Upper lobe of left lung (tissue), 4 donors: ENCODE results near the gene PARD3B.

Experiments used
- EP300 ChIP-seq, 4 donors: sonication (generic); formaldehyde crosslinking; IDR thresholded peaks; one replicate each; pipeline ENCODE4 v1.5.1; 2017; ENCODE audit warnings: antibody characterized with exemption in 4 of 4, control low read depth in 2 of 4
- POLR2A ChIP-seq, 4 donors: fragments of 450-650 bp; IDR thresholded peaks; one replicate each; pipeline ENCODE4 v1.5.1; 2016 to 2017; ENCODE audit warnings: antibody characterized with exemption in 4 of 4, mild to moderate bottlenecking in 2 of 4
- TF ChIP-seq, protein P1 (sequence below), 6 experiments: fragments of 450-650 bp in 4 of 6; fragments of 200-600 bp in 2 of 6; sonication (generic) in 2 of 6; IDR thresholded peaks; one replicate each; pipeline ENCODE4 v1.5.1; 2016 to 2019; ENCODE audit warnings: antibody characterized with exemption in 6 of 6

DNA sequence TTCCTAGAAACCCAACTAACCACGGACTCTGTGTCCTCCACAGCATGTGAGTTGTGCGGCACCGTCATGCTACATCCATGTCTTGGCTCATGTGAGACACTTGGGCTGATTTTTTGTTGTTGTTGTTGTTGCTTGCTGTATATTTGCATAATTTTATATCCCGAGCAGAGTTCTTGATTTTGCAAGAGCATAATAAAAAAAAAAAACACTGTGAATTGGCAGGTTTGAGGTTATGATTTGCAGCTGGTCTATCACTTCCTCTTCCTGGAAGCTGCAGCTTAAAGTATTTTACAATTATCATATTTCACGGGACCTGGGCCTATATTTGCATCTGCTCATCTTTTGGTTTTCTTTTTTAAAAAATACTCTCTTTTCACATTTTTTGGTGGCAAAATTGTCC lies 994.8 kb downstream of the PARD3B start:
- TF ChIP-seq, protein P1, sequence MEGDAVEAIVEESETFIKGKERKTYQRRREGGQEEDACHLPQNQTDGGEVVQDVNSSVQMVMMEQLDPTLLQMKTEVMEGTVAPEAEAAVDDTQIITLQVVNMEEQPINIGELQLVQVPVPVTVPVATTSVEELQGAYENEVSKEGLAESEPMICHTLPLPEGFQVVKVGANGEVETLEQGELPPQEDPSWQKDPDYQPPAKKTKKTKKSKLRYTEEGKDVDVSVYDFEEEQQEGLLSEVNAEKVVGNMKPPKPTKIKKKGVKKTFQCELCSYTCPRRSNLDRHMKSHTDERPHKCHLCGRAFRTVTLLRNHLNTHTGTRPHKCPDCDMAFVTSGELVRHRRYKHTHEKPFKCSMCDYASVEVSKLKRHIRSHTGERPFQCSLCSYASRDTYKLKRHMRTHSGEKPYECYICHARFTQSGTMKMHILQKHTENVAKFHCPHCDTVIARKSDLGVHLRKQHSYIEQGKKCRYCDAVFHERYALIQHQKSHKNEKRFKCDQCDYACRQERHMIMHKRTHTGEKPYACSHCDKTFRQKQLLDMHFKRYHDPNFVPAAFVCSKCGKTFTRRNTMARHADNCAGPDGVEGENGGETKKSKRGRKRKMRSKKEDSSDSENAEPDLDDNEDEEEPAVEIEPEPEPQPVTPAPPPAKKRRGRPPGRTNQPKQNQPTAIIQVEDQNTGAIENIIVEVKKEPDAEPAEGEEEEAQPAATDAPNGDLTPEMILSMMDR (IDR thresholded peaks at IDR 0.05) = no peak
- TF ChIP-seq POLR2A (IDR thresholded peaks at IDR 0.05) (no peak), EP300 (IDR thresholded peaks at IDR 0.05) (no peak)
